SIG-M5 (cell line): ENCODE data around the gene CYB5A.

Source experiments
- DNase-seq: peaks from one replicate; lab custom pipeline; 2025; lab: John Stamatoyannopoulos, UW

Gene CYB5A

DNA sequence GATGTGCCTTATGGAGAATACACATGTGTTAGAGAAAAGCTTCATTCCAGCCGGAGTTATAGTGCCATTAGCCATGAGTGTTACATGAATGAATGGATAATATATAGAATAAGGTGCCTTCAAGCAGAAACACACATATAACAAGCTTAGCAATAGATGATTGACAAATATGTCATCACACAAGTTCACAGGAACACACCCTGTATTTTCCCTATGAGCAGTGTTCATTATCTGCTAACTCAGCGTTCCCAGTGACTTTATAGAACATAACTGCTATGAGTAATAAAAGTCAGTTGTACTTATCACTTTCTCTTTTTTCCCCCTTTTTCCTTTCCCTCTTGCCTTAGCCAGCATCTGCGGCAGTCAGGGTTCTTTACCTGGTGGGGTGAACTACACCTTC, 78.3 kb downstream of the CYB5A start:
- no peak for DNase-seq

GRCh38 chr18:74204526-74205152, 87.1 kb downstream of the CYB5A start:
- DNase-seq, result no peak

DNA sequence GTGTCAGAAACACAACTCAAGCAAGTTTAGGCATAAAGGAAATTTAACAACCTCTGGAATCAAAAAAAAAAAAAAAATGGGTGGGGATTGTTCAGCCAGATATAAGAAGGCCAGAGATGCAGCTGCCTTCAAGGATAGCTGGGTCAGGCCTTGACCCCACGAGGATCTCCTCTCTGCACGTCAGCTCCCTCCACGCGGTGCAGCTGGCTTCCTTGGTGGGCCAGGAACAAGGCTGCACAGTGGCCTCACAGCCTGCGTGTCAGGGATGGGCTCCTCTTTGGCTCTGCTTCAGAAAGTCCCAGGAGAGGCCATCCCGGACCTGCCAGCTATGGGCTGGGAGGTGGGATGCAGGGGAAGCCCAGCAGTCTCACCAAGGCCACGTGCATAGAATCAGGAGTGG, 88.0 kb downstream of the CYB5A start:
- no peak for DNase-seq
